Esophagus muscularis mucosa (tissue), 4 donors: ENCODE measurements around the gene TUBA1A.

Experiments used
- EP300 ChIP-seq: sonication (generic); formaldehyde crosslinking; IDR thresholded peaks from one replicate; pipeline ENCODE4 v1.6.1; 2017; ENCODE audit warnings: antibody characterized with exemption
- POLR2AphosphoS5 ChIP-seq, 2 donors: sonication (generic); formaldehyde crosslinking; IDR thresholded peaks; one replicate each; pipeline ENCODE4 v1.6.1; 2017; ENCODE audit warnings: antibody characterized with exemption in 2 of 2
- TF ChIP-seq, protein P1 (sequence below), 3 experiments: fragments of 200-600 bp in 2 of 3; fragments of 450-650 bp in 1 of 3; sonication (generic) in 2 of 3; IDR thresholded peaks; one replicate each; pipeline ENCODE4 v1.5.1; 2017 to 2019; ENCODE audit warnings: antibody characterized with exemption in 3 of 3, mild to moderate bottlenecking in 2 of 3, moderate library complexity in 1 of 3

DNA sequence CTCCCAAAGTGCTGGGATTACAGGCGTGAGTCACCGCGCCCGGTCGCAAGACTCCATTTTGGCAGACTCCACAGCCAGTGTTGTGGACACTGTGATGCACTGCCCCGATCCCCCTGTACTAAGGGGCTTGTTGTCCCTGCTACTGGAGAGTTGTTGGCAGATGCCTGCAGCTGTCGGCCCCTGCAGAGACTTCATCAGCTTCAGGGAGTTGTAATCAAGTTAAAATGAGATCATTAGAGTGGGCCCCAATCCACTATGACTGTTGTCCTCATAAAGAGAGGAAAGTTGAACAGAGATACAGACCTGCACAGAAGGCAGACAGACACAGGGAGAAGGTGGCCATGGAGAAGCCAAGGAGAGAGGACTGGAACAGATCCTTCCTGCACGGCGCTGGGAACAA lies 23.7 kb upstream of the TUBA1A start:
- TF ChIP-seq, protein P1, sequence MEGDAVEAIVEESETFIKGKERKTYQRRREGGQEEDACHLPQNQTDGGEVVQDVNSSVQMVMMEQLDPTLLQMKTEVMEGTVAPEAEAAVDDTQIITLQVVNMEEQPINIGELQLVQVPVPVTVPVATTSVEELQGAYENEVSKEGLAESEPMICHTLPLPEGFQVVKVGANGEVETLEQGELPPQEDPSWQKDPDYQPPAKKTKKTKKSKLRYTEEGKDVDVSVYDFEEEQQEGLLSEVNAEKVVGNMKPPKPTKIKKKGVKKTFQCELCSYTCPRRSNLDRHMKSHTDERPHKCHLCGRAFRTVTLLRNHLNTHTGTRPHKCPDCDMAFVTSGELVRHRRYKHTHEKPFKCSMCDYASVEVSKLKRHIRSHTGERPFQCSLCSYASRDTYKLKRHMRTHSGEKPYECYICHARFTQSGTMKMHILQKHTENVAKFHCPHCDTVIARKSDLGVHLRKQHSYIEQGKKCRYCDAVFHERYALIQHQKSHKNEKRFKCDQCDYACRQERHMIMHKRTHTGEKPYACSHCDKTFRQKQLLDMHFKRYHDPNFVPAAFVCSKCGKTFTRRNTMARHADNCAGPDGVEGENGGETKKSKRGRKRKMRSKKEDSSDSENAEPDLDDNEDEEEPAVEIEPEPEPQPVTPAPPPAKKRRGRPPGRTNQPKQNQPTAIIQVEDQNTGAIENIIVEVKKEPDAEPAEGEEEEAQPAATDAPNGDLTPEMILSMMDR (IDR thresholded peaks at IDR 0.05): no peak
- TF ChIP-seq EP300: no peak
- TF ChIP-seq POLR2AphosphoS5 (IDR thresholded peaks at IDR 0.05): no peak
